Epithelial cell of proximal tubule (primary cell): Measurements from ENCODE around the gene CKLF. TPM values are rescaled to one million over a fixed set of nuclear protein-coding genes. Genes with fewer than 3 reads are reported as not detected.
A peak's percentile ranks its signal among the peaks of the same experiment; 100 is the strongest.

Source experiments
- DNase-seq: peaks from one replicate; pipeline ENCODE4 v3.0.0-alpha.2; 2011; ENCODE audit warnings: low read depth
- H3K4me3 ChIP-seq: 2 replicates; pipeline ENCODE4 v1.5.1; 2011; ENCODE audit warnings: low read depth, mild to moderate bottlenecking, low read length
- CTCF ChIP-seq: conservative IDR thresholded peaks from 2 replicates; pipeline ENCODE4 v1.5.1; 2012; ENCODE audit warnings: low read depth, mild to moderate bottlenecking, low read length
- total RNA-seq: library from RNA; depleted of rRNA; stranded (reverse); fragments of >200 nt; gene quantifications from 2 replicates; pipeline ENCODE4 v1.2.3, GENCODE V29; 2015

The CKLF gene
- total RNA-seq, 1 donor from 2014 or later = 136 TPM

- peak overlapping the region; percentile 84 for H3K4me3 ChIP-seq
- DNase-seq = no peak
- no peak for TF ChIP-seq CTCF
These were observed 3.5 kb upstream of the CKLF start for GRCh38 chr16:66548868-66549267.

GRCh38 chr16:66549284-66550131 is 2.9 kb upstream of the CKLF start, which contains the start of gene TK2:
Gene TK2, minus strand, starts transcription at chr16:66550122. Its CDS starts 61 bp downstream, at chr16:66550061.
- peak within 1 kb of the TSS; percentile 84 for H3K4me3 ChIP-seq
- DNase-seq = no peak
- peak; percentile 30 for TF ChIP-seq CTCF

- no peak overlapping the region for H3K4me3 ChIP-seq
- no peak for DNase-seq
- peak; percentile 44 for TF ChIP-seq CTCF
These were observed 1.0 kb upstream of the CKLF start for GRCh38 chr16:66551348-66551759.

GRCh38 chr16:66551788-66552285 is 539 bp upstream of the CKLF start:
- no peak for TF ChIP-seq CTCF
- DNase-seq = no peak

DNA sequence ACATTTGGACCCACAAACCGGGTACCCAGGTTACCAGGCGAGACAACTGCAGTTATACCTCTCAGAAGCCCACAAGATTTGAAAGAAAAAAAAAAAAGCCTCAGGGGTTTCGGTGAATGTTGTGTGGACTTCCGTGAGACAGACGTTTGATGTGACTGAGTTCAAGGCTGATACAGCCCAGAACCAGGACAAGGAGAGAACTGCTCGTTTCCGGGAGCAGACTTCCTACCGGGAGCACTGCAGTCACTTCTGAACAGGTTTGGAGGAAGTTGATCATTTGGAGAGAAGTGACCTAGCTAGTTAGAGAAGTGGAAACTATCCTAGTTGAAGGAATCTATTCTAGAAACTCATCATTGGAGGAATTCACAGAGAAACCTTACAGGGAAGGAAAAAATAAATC is 847 bp downstream of the CKLF start:
- no peak for TF ChIP-seq CTCF
- no peak for DNase-seq
- peak overlapping the region; percentile 70 for H3K4me3 ChIP-seq

More at GRCh38 chr16:66551788-66552285, 539 bp upstream of the CKLF start:
- H3K4me3 ChIP-seq = peak overlapping the region; percentile 70

- H3K4me3 ChIP-seq = peak overlapping the region; percentile 70
- DNase-seq = no peak
- TF ChIP-seq CTCF = no peak
These were observed 1.6 kb downstream of the CKLF start for GRCh38 chr16:66554021-66554420.
